Caco-2 (cell line): ENCODE results near the gene FOXP1. TPM values are rescaled to one million over a fixed set of nuclear protein-coding genes. Genes with fewer than 3 reads are reported as not detected.

ENCODE experiments used
- BruUV-seq: library from RNA; stranded (reverse); fragments of 400-500 nt; replicated peaks from 2 replicates; lab custom pipeline; 2021; lab: Mats Ljungman, UMichigan
- CTCF ChIA-PET: fragments of 300-600 bp; sonication (Branson Sonifier 250); formaldehyde crosslinking; loops from one replicate; lab custom pipeline; 2022; ENCODE audit warnings: antibody characterized with exemption; lab: Charles Lee
- POLR2A ChIA-PET: fragments of 300-600 bp; sonication (Branson Sonifier 250); formaldehyde crosslinking; loops from one replicate; lab custom pipeline; 2022; ENCODE audit warnings: antibody characterized with exemption; lab: Charles Lee
- DNase-seq, 2 experiments: peaks; one replicate each; pipeline versions ENCODE4 v3.0.0 to v3.0.0-alpha.2; 2020 to 2022
- H3K27me3 ChIP-seq: replicated peaks from 2 replicates; pipeline ENCODE4 v1.6.0; 2011; ENCODE audit warnings: low read length; ENCODE audit not compliant: control insufficient read depth, insufficient read depth
- H3K36me3 ChIP-seq: 2 replicates; pipeline ENCODE4 v1.5.1; 2011; ENCODE audit warnings: low read length; ENCODE audit not compliant: control insufficient read depth, insufficient read depth
- H3K4me1 ChIP-seq: fragments of 250-450 bp; sonication (Bioruptor Pico); 2 replicates; pipeline ENCODE4 v1.5.1; 2020; ENCODE audit warnings: mild to moderate bottlenecking
- H3K4me3 ChIP-seq: 2 replicates; pipeline ENCODE4 v1.5.1; 2011; ENCODE audit warnings: low read depth, mild to moderate bottlenecking, control low read depth, low read length
- H3K9me3 ChIP-seq: fragments of 250-450 bp; sonication (Bioruptor Pico); 2 replicates; pipeline ENCODE4 v1.5.1; 2020; ENCODE audit warnings: mild to moderate bottlenecking, moderate library complexity
- H3K27ac Mint-ChIP-seq: one replicate; pipeline ENCODE4 v1.8.0; 2022; ENCODE audit warnings: mixed read lengths; ENCODE audit not compliant: unreplicated experiment
- H3K27me3 Mint-ChIP-seq: one replicate; pipeline ENCODE4 v1.8.0; 2022; ENCODE audit warnings: mixed read lengths; ENCODE audit not compliant: insufficient read depth, unreplicated experiment
- H3K36me3 Mint-ChIP-seq: one replicate; pipeline ENCODE4 v1.8.0; 2022; ENCODE audit warnings: mild to moderate bottlenecking, mixed read lengths; ENCODE audit not compliant: insufficient read depth, unreplicated experiment
- H3K4me1 Mint-ChIP-seq: one replicate; pipeline ENCODE4 v1.8.0; 2022; ENCODE audit warnings: low read depth, mixed read lengths; ENCODE audit not compliant: unreplicated experiment
- H3K4me3 Mint-ChIP-seq: one replicate; pipeline ENCODE4 v1.8.0; 2022; ENCODE audit warnings: mild to moderate bottlenecking, moderate library complexity, mixed read lengths; ENCODE audit not compliant: unreplicated experiment
- H3K9me3 Mint-ChIP-seq: one replicate; pipeline ENCODE4 v1.8.0; 2022; ENCODE audit warnings: mixed read lengths; ENCODE audit not compliant: unreplicated experiment
- intact Hi-C: fragments of 100-400 bp; cut with micrococcal nuclease; formaldehyde crosslinking; loops from one replicate; pipeline ENCODE4 v1.10.0; 2022; ENCODE audit not compliant: unreplicated experiment
- total RNA-seq: library from RNA; stranded (reverse); gene quantifications from 2 replicates; pipeline ENCODE4 v1.2.3, GENCODE V29; 2022
- TF ChIP-seq, protein P1 (sequence below), 2 experiments: fragments of 200-600 bp in 1 of 2; IDR thresholded peaks; 1 replicate in 1 of 2; 2 replicates in 1 of 2; pipeline versions ENCODE4 v1.5.1 to v1.8.0; 2011 to 2022; ENCODE audit warnings: antibody characterized with exemption in 1 of 2, control low read depth in 1 of 2, inconsistent platforms in 1 of 2, low read depth in 1 of 2, low read length in 1 of 2, mild to moderate bottlenecking in 1 of 2, moderate library complexity in 1 of 2; ENCODE audit not compliant: insufficient read depth in 1 of 2, severe bottlenecking in 1 of 2, unreplicated experiment in 1 of 2

Gene FOXP1
- total RNA-seq, 1 experiment from 2014 or later, result 131 TPM

DNA sequence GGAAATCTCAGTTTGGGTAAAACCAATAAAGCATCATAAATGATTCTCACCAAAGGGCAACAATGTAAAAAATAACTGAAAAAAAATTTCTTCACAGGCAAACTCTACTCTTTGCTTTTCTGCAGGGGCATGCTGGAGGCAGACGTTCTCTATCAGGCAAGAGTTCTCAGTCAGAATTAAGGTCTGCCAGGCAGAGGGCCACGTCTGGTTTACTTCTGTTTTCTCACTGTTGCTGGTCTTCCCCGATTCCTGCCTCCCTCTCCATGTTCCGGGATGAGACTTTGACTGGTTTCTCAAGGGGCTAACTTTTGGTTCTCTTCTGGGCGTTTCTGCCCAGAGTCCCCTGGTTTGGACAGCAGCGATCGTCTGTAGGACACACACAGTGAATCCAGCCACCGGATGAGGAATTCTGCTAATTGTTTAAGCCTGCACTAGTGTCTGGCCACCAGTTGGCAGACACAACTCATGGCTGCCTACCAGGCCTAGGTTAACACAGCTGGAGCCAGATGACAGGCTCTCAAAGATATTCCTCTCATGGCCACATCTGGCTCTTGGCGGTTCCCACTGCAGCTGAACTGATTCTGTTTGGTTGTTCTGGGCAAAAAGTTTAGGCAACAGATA lies 273.1 kb downstream of the FOXP1 start:
- no peak overlapping the region for H3K4me3 ChIP-seq
- peaks cover 14% of the 10 kb centered on the region for H3K4me1 Mint-ChIP-seq
- H3K36me3 Mint-ChIP-seq, result peaks cover 4% of the 10 kb centered on the region
- no peaks in the 10 kb centered on the region for H3K9me3 ChIP-seq
- intact Hi-C loops, result loop anchor here (10.0 kb wide), 1 partner anchor 776 kb away; no protein-coding TSS in a partner anchor
- no TSS peak for BruUV-seq
- TF ChIP-seq, protein P1, sequence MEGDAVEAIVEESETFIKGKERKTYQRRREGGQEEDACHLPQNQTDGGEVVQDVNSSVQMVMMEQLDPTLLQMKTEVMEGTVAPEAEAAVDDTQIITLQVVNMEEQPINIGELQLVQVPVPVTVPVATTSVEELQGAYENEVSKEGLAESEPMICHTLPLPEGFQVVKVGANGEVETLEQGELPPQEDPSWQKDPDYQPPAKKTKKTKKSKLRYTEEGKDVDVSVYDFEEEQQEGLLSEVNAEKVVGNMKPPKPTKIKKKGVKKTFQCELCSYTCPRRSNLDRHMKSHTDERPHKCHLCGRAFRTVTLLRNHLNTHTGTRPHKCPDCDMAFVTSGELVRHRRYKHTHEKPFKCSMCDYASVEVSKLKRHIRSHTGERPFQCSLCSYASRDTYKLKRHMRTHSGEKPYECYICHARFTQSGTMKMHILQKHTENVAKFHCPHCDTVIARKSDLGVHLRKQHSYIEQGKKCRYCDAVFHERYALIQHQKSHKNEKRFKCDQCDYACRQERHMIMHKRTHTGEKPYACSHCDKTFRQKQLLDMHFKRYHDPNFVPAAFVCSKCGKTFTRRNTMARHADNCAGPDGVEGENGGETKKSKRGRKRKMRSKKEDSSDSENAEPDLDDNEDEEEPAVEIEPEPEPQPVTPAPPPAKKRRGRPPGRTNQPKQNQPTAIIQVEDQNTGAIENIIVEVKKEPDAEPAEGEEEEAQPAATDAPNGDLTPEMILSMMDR (IDR thresholded peaks at IDR 0.05; ENCODE audit: insufficient read depth in 1 of 2, low read depth in 1 of 2, low read length in 1 of 2, severe bottlenecking in 1 of 2, unreplicated experiment in 1 of 2), result peak in 1 of 2 experiments; percentile 35
- H3K4me3 Mint-ChIP-seq, result no peak overlapping the region
- no peaks in the 10 kb centered on the region for H3K9me3 Mint-ChIP-seq
- POLR2A ChIA-PET, result interaction anchor here (0.5 kb wide), 1 partner anchor 179 kb away, joined by 7 read pairs; no protein-coding TSS in a partner anchor
- no peaks in the 10 kb centered on the region for H3K27me3 Mint-ChIP-seq
- H3K27me3 ChIP-seq, result no peaks in the 10 kb centered on the region
- CTCF ChIA-PET, result no interaction called here
- H3K4me1 ChIP-seq, result peaks cover 8% of the 10 kb centered on the region
- peak; percentile 27 to 46 for DNase-seq
- H3K27ac Mint-ChIP-seq, result no peak overlapping the region
- no peaks in the 10 kb centered on the region for H3K36me3 ChIP-seq

DNA sequence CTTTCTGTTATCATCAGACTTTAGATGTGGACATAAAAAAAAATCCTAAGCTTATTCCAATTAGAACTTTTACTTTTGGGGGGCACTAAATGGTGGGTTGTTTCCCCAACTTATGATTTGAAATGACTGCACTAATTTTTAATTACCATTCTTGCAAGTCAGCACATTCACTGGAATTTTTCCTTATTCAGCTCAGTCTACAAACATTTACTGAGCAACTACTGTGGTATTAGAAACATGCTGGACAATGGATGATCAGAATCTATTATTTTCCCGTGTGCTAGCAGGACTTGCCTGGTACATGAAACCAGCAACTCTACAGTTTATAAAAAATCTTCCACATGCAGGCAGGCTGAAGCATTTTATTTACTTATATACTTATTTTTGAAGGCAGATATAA lies 273.6 kb downstream of the FOXP1 start:
- no peak overlapping the region for H3K27ac Mint-ChIP-seq
- Histone ChIP-seq H3K4me3 (no peak overlapping the region), H3K27me3 (no peaks in the 10 kb centered on the region), H3K4me1 (peaks cover 4% of the 10 kb centered on the region; the same call in 1 of the 2 replicates), H3K9me3 (no peaks in the 10 kb centered on the region), H3K36me3 (no peaks in the 10 kb centered on the region)
- BruUV-seq, result no TSS peak
- peaks cover 5% of the 10 kb centered on the region for H3K36me3 Mint-ChIP-seq
- no peak for DNase-seq
- POLR2A ChIA-PET, result no interaction called here
- no peak overlapping the region for H3K4me3 Mint-ChIP-seq
- no peaks in the 10 kb centered on the region for H3K9me3 Mint-ChIP-seq
- H3K27me3 Mint-ChIP-seq, result no peaks in the 10 kb centered on the region
- CTCF ChIA-PET, result no interaction called here
- TF ChIP-seq, protein P1 (IDR thresholded peaks at IDR 0.05; ENCODE audit: insufficient read depth in 1 of 2, low read depth in 1 of 2, low read length in 1 of 2, severe bottlenecking in 1 of 2, unreplicated experiment in 1 of 2), result no peak
- peaks cover 10% of the 10 kb centered on the region for H3K4me1 Mint-ChIP-seq
- intact Hi-C loops, result loop anchor here (5.0 to 10.0 kb wide), 3 partner anchors 87 to 775 kb away; no protein-coding TSS in a partner anchor

- Histone ChIP-seq H3K9me3 (no peaks in the 10 kb centered on the region), H3K4me1 (peaks cover 4% of the 10 kb centered on the region; the same call in 1 of the 2 replicates), H3K4me3 (no peak overlapping the region), H3K27me3 (no peaks in the 10 kb centered on the region), H3K36me3 (no peaks in the 10 kb centered on the region)
- TF ChIP-seq, protein P1 (IDR thresholded peaks at IDR 0.05; ENCODE audit: insufficient read depth in 1 of 2, low read depth in 1 of 2, low read length in 1 of 2, severe bottlenecking in 1 of 2, unreplicated experiment in 1 of 2), result no peak
- Mint-ChIP-seq H3K9me3 (no peaks in the 10 kb centered on the region), H3K27me3 (no peaks in the 10 kb centered on the region), H3K27ac (no peak overlapping the region), H3K4me1 (peaks cover 10% of the 10 kb centered on the region), H3K36me3 (peaks cover 5% of the 10 kb centered on the region), H3K4me3 (no peak overlapping the region)
- BruUV-seq, result no TSS peak
- DNase-seq, result no peak
- POLR2A ChIA-PET, result no interaction called here
- intact Hi-C loops, result loop anchor here (5.0 kb wide), 2 partner anchors 88 to 343 kb away; no protein-coding TSS in a partner anchor
- CTCF ChIA-PET, result no interaction called here
Observed at GRCh38 chr3:71309342-71309741, 274.2 kb downstream of the FOXP1 start.
